ENCODE data around the gene SIX4.
A peak's percentile ranks its signal among the peaks of the same experiment; 100 is the strongest.
"Not testable (repeated sequence)": the region's sequence is repeated elsewhere in the genome, so short reads cannot be mapped to it uniquely, and the experiment has no call there.

Gene SIX4

DNA sequence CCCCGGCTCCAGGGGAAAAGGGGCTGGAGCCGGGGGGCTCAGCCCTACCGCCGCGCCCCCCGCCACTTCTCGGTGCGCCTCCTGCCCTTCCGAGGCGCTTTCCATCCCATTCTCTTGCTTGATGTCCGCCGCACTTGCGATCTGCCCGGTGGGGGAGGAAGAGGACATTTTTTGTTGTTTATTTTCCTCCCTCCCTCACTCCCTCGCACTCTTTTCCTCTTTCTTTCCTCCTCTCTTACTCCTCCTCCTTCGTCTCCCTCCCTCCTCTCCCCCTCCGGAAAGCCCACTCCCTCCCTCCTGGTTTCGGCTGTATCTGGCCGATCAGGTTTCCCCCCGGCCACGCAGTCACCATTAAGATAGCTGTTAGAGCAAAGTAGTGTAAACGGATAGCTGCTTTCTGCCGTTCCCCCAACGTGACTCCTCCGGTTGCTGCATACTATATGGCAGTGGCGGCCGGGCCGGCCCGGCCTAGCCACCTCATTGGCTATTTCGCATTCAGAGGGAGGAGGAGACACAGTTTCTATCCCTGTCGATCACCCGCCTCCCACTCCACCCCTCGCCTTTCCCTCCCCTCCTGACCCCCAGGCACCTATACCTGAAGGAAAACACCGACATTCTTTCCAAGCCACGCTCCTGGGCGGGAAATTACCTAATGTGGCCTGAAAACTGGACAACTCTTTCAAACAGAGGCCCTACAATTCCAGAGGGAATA, at the start of gene SIX4:
Gene SIX4, minus strand, starts transcription at position 445 of the 712 bp plus-strand sequence. Its CDS starts 277 bp downstream, at position 168.
- DNase-seq (ENCODE audit: low read depth in 1 of 2, low spot score in 1 of 2) = no peak

DNA sequence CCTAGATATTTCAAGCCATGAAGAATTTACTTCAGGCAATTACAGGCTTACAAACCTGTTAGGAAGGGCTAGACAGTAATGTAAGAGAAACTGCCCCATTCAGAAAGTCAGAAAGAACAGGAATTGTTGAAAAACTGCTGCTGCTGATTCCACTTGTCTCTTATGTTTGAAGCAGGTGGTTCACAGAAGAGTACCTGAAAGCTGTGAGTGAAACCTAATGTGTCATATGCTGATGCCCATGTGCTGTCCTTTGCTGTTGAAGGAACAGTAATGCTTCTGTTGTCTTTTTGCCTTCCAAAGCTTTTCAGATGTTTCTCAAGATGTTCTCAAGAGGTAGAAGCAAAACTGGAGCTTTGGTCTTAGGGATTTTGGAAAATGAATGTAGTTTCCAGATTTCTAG, 49.4 kb upstream of the SIX4 start:
- DNase-seq (ENCODE audit: low read depth in 1 of 2, low spot score in 1 of 2) = no peak

DNA sequence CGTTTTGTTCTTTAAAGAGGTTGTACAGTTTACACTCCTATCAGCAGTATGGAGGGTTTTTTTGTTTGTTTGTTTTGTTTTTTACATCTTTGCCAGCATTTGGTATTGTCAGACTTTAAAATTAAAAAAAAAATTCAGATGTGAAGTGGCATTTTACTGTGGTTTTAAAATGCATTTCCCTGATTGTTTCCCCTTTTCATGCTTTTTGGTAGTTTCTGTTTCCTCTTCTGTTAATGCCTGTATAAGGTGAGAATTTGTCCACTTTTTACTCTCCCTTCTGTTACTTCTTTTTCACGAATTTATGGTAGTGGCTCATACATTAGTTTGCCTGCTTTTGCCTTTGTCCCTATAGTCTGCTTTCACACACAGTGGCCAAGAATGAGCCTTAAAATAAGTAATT, 47.0 kb upstream of the SIX4 start:
- DNase-seq (ENCODE audit: low read depth in 1 of 2, low spot score in 1 of 2) = no peak

DNA sequence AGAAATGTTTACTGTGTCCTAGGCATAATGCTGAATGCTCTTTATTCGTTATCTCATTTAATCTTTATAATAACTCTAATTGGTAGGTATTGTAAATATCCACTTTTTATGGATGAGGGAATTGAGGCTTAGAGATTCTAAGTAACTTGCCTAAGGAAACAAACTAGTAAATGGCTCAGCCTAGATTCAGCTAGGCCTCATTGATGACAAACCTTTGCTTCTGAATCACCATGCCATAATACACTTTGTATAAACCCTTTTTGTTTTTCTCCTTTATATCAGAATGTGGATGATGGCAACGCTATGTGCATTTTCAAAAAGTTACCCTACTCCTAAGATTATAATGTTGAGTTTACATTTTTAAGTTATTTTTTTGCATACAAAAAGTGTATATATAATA, 44.5 kb upstream of the SIX4 start:
- DNase-seq (ENCODE audit: low read depth in 1 of 2, low spot score in 1 of 2) = no peak

DNA sequence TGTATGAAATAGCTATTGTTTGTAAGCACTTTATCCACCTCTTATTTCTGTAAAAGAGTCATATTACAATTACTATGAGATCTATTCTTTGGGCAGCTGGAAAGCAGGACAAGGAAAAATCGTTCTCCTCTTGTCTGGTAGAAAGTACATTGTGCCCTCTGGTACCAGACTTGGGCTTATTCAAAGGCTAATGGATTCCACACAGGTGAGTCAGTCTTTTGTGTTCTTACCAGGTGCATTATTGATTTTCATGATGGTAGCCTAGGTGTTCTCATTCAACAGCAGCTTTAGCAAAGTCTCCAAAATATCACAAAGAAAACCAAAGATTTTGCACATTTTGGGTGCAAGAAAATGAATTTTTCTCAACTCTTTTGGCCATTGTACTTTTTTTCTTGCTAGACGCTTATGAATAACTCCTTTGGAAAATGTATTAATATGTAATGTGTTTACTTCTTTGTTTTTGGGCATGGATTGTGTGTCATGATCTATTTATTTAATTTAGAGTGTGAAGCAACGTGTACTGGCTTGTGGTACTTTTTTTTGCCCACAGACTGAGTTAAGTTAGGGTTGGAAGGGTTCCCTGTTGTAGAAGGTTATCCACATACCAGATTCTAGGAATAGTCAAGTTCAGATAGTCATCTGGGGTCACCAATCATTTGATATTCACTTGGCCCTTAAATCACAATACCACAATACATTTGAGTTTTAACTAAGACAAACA, 36.7 kb upstream of the SIX4 start:
- no peak for DNase-seq (ENCODE audit: low read depth in 1 of 2, low spot score in 1 of 2)

DNA sequence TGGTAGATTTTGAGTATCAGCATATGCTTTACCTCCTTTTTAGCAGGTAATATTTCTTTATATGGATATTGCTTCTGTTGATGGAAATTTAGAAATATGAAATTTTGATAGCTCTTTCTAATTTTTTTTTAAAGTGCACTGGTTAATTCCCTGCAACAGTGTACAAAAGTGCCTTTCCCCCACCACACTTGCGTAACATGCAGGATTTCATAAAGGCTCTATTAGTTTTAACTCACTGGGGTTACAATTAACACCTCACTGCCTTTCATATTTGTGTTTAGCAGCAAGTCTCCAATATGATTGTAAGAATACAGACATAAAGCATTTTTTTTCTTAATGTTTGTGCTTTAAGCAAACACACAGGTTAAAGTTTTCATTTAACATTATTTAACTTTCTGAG, 36.1 kb upstream of the SIX4 start:
- DNase-seq (ENCODE audit: low read depth in 1 of 2, low spot score in 1 of 2) = no peak

DNA sequence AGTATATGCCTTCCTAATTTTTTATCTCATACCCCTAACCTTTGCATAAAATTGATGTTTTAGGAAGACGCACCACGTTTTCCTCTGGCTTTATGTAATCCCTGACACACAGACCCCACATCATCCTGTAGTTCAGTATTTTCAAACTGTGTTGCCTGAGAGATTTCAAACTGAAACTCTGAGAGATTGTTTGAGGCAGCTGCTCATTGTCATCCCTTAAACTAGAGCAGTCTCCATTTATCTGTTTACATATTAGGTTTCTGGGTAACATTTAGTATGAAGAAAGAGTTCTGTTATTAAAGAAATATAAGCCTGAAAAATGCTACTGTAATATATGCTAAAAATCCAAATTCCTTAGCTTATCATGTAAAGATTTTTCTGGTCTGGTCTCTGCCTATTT, 34.7 kb upstream of the SIX4 start:
- no peak for DNase-seq (ENCODE audit: low read depth in 1 of 2, low spot score in 1 of 2)

DNA sequence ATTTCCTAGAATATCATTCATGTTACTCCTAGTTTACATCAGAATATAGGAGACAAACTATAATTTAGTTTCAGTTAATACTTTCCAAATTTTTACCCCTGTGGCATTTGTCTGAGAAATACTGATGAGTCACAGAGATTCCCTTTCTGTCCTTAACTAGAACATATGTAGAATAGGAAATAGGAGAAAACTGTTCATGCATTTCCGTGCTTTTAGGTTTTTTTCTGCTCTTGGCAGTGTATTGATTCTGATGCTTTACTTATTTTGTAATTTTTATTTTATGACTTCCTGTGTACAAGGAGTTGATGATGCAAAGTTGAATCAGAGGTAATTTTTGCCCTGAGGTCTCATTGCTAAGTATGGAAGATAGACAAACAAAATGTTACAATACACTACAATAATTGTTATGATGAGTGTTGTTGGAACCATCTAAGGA, 33.4 kb upstream of the SIX4 start:
- DNase-seq (ENCODE audit: low read depth in 1 of 2, low spot score in 1 of 2) = no peak

DNA sequence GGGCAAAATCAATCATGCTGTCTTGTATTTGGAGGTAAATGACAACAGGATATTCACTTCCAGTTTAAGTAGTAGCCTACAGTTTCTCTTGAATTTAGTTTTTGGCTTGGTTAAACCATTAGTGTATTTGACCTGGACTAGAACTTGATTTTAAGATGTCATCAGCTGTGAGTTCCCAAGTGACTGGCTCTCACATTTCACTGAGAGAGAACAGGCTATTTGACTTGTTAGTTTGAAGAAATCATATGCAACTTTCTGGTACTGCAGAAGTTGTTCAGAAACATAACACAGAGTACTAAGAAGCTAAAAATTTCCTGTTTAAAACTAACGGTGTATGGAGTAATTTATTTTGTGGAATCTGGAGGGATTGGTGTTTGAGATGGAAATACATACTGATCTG, 32.7 kb upstream of the SIX4 start:
- no peak for DNase-seq (ENCODE audit: low read depth in 1 of 2, low spot score in 1 of 2)

DNA sequence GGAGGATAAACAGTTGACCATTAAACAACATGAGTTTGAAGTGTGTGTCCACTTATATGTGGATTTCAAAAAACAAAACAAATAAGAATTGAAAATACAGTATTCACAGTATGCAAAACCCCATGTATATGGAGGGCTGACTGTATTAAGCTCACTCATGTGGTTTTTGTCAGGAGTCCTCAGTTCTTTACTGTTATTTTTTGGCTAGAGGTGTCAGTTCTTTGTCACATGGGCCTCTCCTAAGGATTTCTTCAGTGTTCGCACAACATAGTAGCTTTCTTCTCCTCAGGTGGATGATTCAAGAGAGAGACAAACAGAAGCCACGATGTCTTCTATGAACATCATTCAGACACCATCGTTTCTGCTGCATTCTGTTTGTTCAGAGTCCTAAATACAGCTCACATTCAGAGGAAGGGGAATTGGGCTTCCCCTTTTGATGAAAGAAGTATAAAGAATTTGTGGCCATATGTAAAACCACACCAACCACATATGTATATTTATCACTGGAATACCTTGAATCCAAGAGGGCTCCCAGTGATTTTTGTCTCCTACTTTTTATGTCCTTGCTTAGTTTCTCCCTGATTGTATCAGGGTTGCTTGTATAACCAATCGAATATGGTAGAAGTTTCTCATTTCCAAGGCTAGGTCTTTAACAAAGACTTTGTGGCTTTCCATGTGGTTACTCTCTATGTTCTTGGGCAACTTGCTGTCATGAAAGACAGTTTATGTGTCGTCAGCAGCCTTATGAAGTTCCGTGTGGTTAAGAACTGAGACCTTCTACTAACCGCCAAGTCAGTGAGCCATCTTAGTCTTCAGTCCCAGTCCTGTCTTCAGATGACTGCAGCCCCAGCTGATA, 29.3 kb upstream of the SIX4 start:
- peak in 1 of 2 donors; percentile 5 for DNase-seq (ENCODE audit: low read depth in 1 of 2, low spot score in 1 of 2)

DNA sequence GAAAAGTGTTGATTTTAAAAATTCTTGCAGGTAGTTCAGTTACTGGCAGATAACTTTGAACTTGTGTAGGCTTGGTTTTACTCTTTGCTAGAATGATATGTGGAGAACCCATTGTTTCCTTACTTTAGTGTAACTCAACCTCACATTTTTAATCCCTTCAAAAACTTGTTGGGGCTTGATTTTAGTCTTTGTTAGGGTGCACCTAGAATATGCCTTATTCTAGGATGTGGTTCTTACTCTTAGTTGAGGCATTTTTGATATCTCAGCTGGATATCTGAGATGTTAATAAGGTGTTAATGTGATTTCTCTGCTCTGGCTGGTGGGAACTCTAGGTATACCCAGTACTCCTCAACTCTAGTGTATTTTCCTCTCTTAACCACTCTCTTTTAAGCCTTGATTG, 20.4 kb upstream of the SIX4 start:
- no peak for DNase-seq (ENCODE audit: low read depth in 1 of 2, low spot score in 1 of 2)

DNA sequence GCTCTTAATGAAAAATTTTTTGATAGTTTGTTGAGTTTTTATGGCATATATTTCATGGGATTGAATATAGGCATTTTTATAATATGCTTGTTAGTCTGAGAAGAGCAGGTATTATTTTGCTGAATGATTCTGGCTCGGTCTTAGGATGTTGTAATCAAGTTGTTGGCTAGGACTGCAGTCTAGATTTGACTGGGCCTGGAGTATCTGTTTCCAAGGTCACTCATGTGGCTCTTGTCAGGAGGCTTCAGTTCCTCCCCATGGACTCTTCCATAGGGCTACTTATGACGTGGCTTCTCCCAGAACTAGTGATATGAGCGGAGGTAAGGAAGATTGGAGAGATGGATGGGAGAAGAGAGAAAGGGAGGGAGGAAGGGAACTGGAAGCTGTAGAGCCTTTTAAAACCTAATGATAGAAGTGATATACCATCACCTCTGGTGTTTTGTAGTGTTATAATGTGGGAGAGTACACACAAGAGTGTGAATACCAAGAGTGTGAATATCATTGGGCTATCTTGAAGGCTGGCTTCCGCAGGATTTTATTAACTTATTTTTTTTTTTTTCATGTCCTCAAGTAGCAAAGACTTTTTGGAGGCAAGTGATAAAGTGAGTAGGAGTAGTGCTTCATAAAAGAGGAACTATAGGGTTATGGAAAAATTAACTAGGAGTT, 14.8 kb upstream of the SIX4 start:
- no peak for DNase-seq (ENCODE audit: low read depth in 1 of 2, low spot score in 1 of 2)

DNA sequence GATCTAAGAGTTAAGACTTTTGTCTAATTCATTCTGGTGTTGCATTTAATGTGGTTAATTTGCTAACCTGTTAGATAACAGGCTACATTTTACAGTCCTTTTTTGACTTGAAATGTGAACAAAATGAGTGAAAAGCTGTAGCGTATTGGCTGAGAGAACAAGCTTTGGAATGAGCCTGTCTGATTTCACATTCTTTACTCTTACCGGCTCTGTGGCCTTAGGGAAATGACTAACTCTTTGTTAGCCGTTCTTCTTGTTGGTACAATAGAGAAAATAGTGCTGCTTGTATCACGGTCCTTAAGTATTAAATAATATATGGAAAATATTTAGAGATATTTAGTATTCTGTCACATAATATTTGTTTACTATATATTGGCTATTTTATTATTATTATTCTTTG, 12.3 kb upstream of the SIX4 start:
- no peak for DNase-seq (ENCODE audit: low read depth in 1 of 2, low spot score in 1 of 2)

DNA sequence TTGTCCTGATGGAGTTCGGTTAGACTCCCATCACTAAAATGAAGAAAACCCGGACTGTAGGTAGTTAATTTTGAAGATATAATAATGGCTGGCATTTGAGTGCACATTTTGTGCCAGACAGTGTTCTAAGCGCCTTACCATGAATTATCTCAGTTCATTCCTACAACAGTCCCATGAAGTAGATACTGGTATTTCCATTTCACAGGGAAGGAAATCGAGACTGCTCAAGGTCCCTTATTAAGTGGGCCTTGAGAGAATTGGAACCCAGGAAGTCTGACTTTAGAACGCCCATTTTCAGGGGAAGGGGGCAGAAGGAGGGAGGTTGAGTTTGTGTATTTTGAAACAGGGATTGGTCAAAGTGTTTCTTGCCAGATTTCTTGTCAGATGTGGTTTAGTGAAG, 11.3 kb upstream of the SIX4 start:
- no peak for DNase-seq (ENCODE audit: low read depth in 1 of 2, low spot score in 1 of 2)

DNA sequence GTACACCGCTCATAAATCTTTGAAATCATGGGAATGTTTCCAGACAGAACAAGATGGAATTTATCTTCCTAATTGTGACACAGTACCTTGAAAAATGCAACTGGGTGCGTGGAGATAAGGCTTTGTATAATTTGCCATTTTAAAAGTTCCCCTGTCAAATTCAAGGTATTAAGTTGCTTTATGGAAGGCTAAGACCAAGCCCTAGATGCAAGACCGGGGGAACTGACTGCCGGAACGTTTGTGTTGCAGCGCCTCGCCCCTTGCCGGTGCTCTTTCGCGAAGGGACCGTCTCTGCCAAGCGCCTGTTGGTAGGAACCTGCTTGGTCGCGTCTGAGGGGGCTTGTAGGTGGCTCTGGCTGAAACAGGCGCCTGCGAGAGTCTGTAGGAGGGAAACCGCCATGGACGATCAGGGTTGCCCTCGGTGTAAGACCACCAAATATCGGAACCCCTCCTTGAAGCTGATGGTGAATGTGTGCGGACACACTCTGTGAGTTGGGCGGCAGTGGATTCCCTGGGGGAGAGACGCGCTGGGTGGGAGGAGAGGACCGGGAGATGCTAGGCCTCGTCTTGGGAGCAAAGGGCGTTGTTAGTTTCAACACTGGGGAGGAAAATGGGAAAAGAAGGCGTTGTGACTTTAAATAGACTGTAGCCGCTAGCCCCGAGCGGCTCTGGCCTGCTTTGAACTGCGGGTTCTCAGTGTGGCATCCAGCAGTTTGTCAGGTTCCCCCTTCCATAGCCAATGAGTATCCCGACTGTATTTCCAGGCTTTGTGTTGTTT, 10.5 kb upstream of the SIX4 start, which contains the start of gene MNAT1:
Gene MNAT1, plus strand, starts transcription at position 297 of the 778 bp plus-strand sequence. Its CDS starts 102 bp downstream, at position 399.
- peak; percentile 54 to 62 for DNase-seq (ENCODE audit: low read depth in 1 of 2, low spot score in 1 of 2)

DNA sequence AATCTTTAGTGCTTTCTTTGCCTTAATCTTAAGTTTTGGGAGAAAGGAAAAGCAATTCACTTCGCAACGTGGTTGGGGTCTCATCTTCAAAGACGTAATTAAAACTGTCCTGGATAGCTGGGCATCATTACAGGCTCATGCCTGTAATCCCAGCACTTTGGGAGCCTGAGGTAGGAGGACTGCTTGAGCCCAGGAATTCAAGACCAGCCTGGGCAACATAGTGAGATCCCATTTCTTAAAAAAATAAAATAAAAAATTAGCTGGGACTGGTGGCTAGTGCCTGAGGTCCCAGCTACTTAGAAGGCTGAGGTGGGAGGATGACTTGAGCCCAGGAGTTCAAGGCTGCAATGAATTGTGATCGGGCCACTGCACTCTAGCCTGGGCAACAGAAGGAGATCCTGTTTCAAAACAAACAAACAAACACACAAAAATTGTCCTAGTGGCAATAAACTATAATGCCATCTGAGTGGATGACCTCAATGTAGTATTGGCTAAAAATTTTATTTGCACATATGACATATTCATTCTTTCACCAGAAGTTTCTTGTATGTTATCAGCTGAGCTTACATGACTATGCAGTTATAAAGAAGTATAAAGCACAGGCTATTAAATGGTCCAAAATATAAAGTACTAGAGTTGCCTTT, 8.8 kb upstream of the SIX4 start:
- no peak for DNase-seq (ENCODE audit: low read depth in 1 of 2, low spot score in 1 of 2)

DNA sequence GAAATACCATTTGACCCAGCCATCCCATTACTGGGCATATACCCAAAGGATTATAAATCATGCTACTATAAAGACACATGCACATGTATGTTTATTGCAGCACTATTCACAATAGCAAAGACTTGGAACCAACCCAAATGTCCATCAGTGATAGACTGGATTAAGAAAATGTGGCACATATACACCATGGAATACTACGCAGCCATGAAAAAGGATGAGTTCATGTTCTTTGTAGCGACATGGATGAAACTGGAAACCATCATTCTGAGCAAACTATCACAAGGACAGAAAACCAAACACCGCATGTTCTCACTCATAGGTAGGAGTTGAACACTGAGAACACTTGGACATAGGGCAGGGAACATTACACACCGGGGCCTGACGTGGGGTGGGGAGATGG, 7.1 kb upstream of the SIX4 start:
- not testable (repeated sequence) for DNase-seq (ENCODE audit: low read depth in 1 of 2, low spot score in 1 of 2)

DNA sequence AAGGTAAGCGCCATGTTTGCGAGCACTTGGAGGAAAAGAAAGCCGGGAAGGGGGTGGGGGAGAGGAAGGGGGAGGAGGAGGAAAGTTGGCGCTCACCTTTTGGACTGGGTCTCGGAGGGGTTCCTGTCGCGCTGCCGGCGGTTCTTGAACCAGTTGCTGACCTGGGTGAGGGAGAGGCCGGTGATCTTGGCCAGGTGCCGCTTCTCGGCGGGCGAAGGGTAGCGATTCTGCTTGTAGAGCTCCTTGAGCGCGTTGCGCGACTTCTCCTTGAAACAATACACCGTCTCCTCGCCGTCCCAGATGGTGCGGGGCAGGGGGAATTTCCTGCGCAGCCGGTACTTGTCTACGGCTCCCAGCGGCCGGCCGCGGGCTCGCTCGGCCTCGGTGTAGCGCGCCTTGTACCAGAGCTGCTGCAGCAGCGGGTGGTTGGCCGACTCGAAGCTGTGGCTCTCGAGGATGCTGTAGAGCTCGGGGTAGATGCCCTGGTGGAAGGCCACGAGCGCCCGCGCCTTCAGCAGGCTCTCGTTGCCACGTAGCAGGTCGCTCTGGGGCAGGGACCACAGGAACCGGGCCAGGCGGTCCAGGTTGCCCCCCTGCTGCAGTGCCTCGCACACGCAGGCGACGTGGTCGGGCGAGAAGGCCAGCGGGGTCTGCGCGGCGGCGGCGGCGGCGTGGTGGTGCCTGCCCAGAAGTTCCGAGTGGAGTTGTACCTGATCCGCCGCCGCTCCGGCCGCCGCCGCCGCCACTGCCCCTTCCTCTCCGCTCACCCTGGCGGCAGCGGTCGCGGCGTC, 840 bp downstream of the SIX4 start:
- DNase-seq (ENCODE audit: low read depth in 1 of 2, low spot score in 1 of 2) = no peak
